IMR-90 (cell line): ENCODE results near the gene PEA15. TPM values are rescaled to one million over a fixed set of nuclear protein-coding genes. Genes with fewer than 3 reads are reported as not detected.

ENCODE experiments used
- ATAC-seq: fragments of 200-7000 bp; cut with Tn5 transposase; 2 replicates; pipeline ENCODE4 v1.9.1; 2020; ENCODE audit warnings: low read depth, mild to moderate bottlenecking, moderate library complexity
- BruUV-seq: library from RNA; stranded (reverse); fragments of 400-500 nt; replicated peaks from 2 replicates; lab custom pipeline; 2021; lab: Mats Ljungman, UMichigan
- CTCF ChIA-PET: fragments of 300-600 bp; formaldehyde crosslinking; extraction: SDS; loops from one replicate; lab custom pipeline; 2021; ENCODE audit warnings: antibody characterized with exemption; lab: Yijun Ruan, JAX
- POLR2A ChIA-PET: fragments of 300-600 bp; sonication (Branson Sonifier 250); formaldehyde crosslinking; loops from one replicate; lab custom pipeline; 2022; ENCODE audit warnings: antibody characterized with exemption; ENCODE audit not compliant: unreplicated experiment; lab: Charles Lee
- DNase-seq: peaks from one replicate; pipeline ENCODE4 v3.0.0; 2013
- H2AFZ ChIP-seq: replicated peaks from 2 replicates; pipeline ENCODE3; 2013; ENCODE audit warnings: low read length, mild to moderate bottlenecking; ENCODE audit not compliant: poor library complexity
- H2AK5ac ChIP-seq: 2 replicates; pipeline ENCODE4 v1.6.1; 2013; ENCODE audit warnings: low read depth, low read length, inconsistent platforms
- H2AK9ac ChIP-seq: replicated peaks from 2 replicates; pipeline ENCODE3; 2013; ENCODE audit warnings: mild to moderate bottlenecking, low read depth, low read length, moderate library complexity; ENCODE audit not compliant: poor library complexity
- H2BK120ac ChIP-seq: 2 replicates; pipeline ENCODE4 v1.6.1; 2013; ENCODE audit warnings: low read depth, low read length, inconsistent platforms
- H2BK15ac ChIP-seq: 3 replicates; pipeline ENCODE4 v1.6.1; 2013; ENCODE audit warnings: low read depth, low read length, inconsistent platforms
- H2BK20ac ChIP-seq: 2 replicates; pipeline ENCODE4 v1.6.1; 2013; ENCODE audit warnings: low read depth, mild to moderate bottlenecking, inconsistent platforms, low read length, moderate library complexity
- H2BK5ac ChIP-seq: 2 replicates; pipeline ENCODE4 v1.6.1; 2013; ENCODE audit warnings: mild to moderate bottlenecking, low read depth, low read length, inconsistent platforms; ENCODE audit not compliant: poor library complexity, severe bottlenecking
- H3K14ac ChIP-seq: replicated peaks from 2 replicates; pipeline ENCODE4 v1.6.1; 2013; ENCODE audit warnings: low read depth, low read length, inconsistent platforms
- H3K18ac ChIP-seq: 2 replicates; pipeline ENCODE4 v1.6.1; 2013; ENCODE audit warnings: low read depth, low read length, control low read depth
- H3K23ac ChIP-seq: 2 replicates; pipeline ENCODE4 v1.6.1; 2013; ENCODE audit warnings: low read depth, low read length, inconsistent platforms
- H3K27ac ChIP-seq: 2 replicates; pipeline ENCODE4 v1.5.1; 2013; ENCODE audit warnings: mild to moderate bottlenecking, control low read depth, low read length; ENCODE audit not compliant: insufficient read depth
- H3K27me3 ChIP-seq: 2 replicates; pipeline ENCODE4 v1.6.1; 2013; ENCODE audit warnings: low read length; ENCODE audit not compliant: control insufficient read depth, insufficient read depth
- H3K36me3 ChIP-seq: 2 replicates; pipeline ENCODE4 v1.6.1; 2013; ENCODE audit warnings: low read length, mixed read lengths; ENCODE audit not compliant: control insufficient read depth, insufficient read depth
- H3K4ac ChIP-seq: 2 replicates; pipeline ENCODE4 v1.6.1; 2013; ENCODE audit warnings: low read depth, low read length, inconsistent platforms
- H3K4me1 ChIP-seq: 2 replicates; pipeline ENCODE4 v1.6.1; 2013; ENCODE audit warnings: low read length, mixed read lengths; ENCODE audit not compliant: control insufficient read depth, insufficient read depth
- H3K4me2 ChIP-seq: 2 replicates; pipeline ENCODE4 v1.6.1; 2013; ENCODE audit warnings: low read depth, mild to moderate bottlenecking, control low read depth, low read length, moderate library complexity
- H3K4me3 ChIP-seq: 2 replicates; pipeline ENCODE4 v1.5.1; 2013; ENCODE audit warnings: low read depth, mild to moderate bottlenecking, control low read depth, low read length, moderate library complexity; ENCODE audit not compliant: insufficient read depth
- H3K56ac ChIP-seq: 2 replicates; pipeline ENCODE4 v1.6.1; 2013; ENCODE audit warnings: low read length, inconsistent platforms; ENCODE audit not compliant: insufficient read depth; ENCODE audit errors: extremely low read depth
- H3K79me1 ChIP-seq, 2 experiments: 2 replicates each; pipeline ENCODE4 v1.6.1; 2013; ENCODE audit warnings: low read length in 2 of 2, inconsistent platforms in 1 of 2, low read depth in 1 of 2
- H3K9ac ChIP-seq: 2 replicates; pipeline ENCODE4 v1.6.1; 2013; ENCODE audit warnings: low read depth, low read length, control low read depth
- H3K9me1 ChIP-seq: 2 replicates; pipeline ENCODE4 v1.6.1; 2013; ENCODE audit warnings: low read length, inconsistent platforms; ENCODE audit not compliant: insufficient read depth
- H3K9me3 ChIP-seq: 2 replicates; pipeline ENCODE4 v1.6.1; 2013; ENCODE audit warnings: low read length; ENCODE audit not compliant: control insufficient read depth, insufficient read depth
- H4K20me1 ChIP-seq: 2 replicates; pipeline ENCODE4 v1.6.1; 2013; ENCODE audit warnings: low read length, inconsistent platforms; ENCODE audit not compliant: insufficient read depth
- H4K5ac ChIP-seq: 2 replicates; pipeline ENCODE4 v1.6.1; 2013; ENCODE audit warnings: mild to moderate bottlenecking, low read depth, low read length, control low read depth
- H4K8ac ChIP-seq, 2 experiments: 2 replicates each; pipeline ENCODE4 v1.6.1; 2013; ENCODE audit warnings: low read depth in 2 of 2, low read length in 2 of 2, control low read depth in 1 of 2, inconsistent platforms in 1 of 2
- H4K91ac ChIP-seq: 2 replicates; pipeline ENCODE4 v1.6.1; 2013; ENCODE audit warnings: low read depth, low read length, inconsistent platforms; ENCODE audit not compliant: insufficient read depth
- BHLHE40 ChIP-seq: fragments of 150-350 bp; IDR thresholded peaks from 2 replicates; pipeline ENCODE4 v1.6.1; 2016; ENCODE audit warnings: mild to moderate bottlenecking, low read depth, low read length
- CEBPB ChIP-seq: IDR thresholded peaks from 2 replicates; pipeline ENCODE4 v1.6.1; 2012; ENCODE audit warnings: low read depth, low read length, improper control_type of control experiment
- CHD1 ChIP-seq: IDR thresholded peaks from 2 replicates; pipeline ENCODE4 v1.6.1; 2012; ENCODE audit warnings: low read depth, low read length, improper control_type of control experiment
- FOS ChIP-seq: fragments of 150-350 bp; IDR thresholded peaks from 2 replicates; pipeline ENCODE4 v1.6.1; 2016; ENCODE audit warnings: low read depth, low read length
- MAFK ChIP-seq: IDR thresholded peaks from 2 replicates; pipeline ENCODE4 v1.6.1; 2012; ENCODE audit warnings: low read depth, low read length, improper control_type of control experiment
- MAZ ChIP-seq: IDR thresholded peaks from 2 replicates; pipeline ENCODE4 v1.6.1; 2012; ENCODE audit warnings: low read depth, mild to moderate bottlenecking, low read length, improper control_type of control experiment, moderate library complexity, borderline replicate concordance
- MXI1 ChIP-seq: IDR thresholded peaks from 2 replicates; pipeline ENCODE4 v1.6.1; 2012; ENCODE audit warnings: low read depth, mild to moderate bottlenecking, low read length, moderate library complexity, borderline replicate concordance
- NFE2L2 ChIP-seq: fragments of 150-350 bp; IDR thresholded peaks from 2 replicates; pipeline ENCODE4 v1.6.1; 2016; ENCODE audit warnings: low read depth, mild to moderate bottlenecking, low read length
- POLR2A ChIP-seq: IDR thresholded peaks from 2 replicates; pipeline ENCODE4 v1.6.1; 2012; ENCODE audit warnings: mild to moderate bottlenecking, low read depth, low read length
- RAD21 ChIP-seq: IDR thresholded peaks from 2 replicates; pipeline ENCODE4 v1.6.1; 2012; ENCODE audit warnings: low read length, improper control_type of control experiment
- RCOR1 ChIP-seq: IDR thresholded peaks from 2 replicates; pipeline ENCODE4 v1.6.1; 2012; ENCODE audit warnings: mild to moderate bottlenecking, low read length, improper control_type of control experiment; ENCODE audit not compliant: insufficient replicate concordance
- RFX5 ChIP-seq: IDR thresholded peaks from 2 replicates; pipeline ENCODE4 v1.8.0; 2012; ENCODE audit warnings: low read depth, mild to moderate bottlenecking, low read length, moderate library complexity
- SMC3 ChIP-seq: fragments of 150-350 bp; IDR thresholded peaks from 2 replicates; pipeline ENCODE4 v1.6.1; 2016; ENCODE audit warnings: low read depth, mild to moderate bottlenecking, antibody characterized with exemption, low read length, moderate library complexity
- USF2 ChIP-seq: fragments of 150-350 bp; IDR thresholded peaks from 2 replicates; pipeline ENCODE4 v1.6.1; 2017; ENCODE audit warnings: mild to moderate bottlenecking, antibody characterized with exemption, low read length, low read depth
- dilution Hi-C: fragments of 300-500 bp; cut with HindIII; formaldehyde crosslinking; loops from one replicate; pipeline ENCODE4 v1.14.3; 2018; ENCODE audit warnings: low sequenced_read_pairs; ENCODE audit not compliant: unreplicated experiment
- in situ Hi-C: fragments of 300-500 bp; cut with MboI; formaldehyde crosslinking; loops from 3 replicates; pipeline ENCODE4 v1.14.3; 2019; ENCODE audit warnings: low sequenced_read_pairs, inconsistent platforms, mixed read lengths
- intact Hi-C: fragments of 100-400 bp; cut with micrococcal nuclease; formaldehyde crosslinking; loops from 2 replicates; pipeline ENCODE4 v1.10.0; 2022
- polyA plus RNA-seq, 3 experiments: library from polyadenylated mRNA; depleted of rRNA; stranded (reverse); fragments of >200 nt; gene quantifications; 2 replicates each; pipeline ENCODE4 v1.2.3, GENCODE V29; 2012; ENCODE audit warnings: low replicate concordance in 1 of 3
- total RNA-seq: library from RNA; depleted of rRNA; stranded (reverse); fragments of >200 nt; gene quantifications from 2 replicates; pipeline ENCODE4 v1.2.3, GENCODE V29; 2012
- TF ChIP-seq, protein P1 (sequence below): conservative IDR thresholded peaks from 2 replicates; pipeline ENCODE4 v1.5.1; 2012; ENCODE audit warnings: mild to moderate bottlenecking, low read depth, low read length, improper control_type of control experiment
- TF ChIP-seq, protein P2 (sequence below): fragments of 150-350 bp; IDR thresholded peaks from 2 replicates; pipeline ENCODE4 v1.6.1; 2016; ENCODE audit warnings: low read depth, mild to moderate bottlenecking, low read length, moderate library complexity, borderline replicate concordance

The PEA15 gene
- total and polyA plus RNA-seq, 2 of the 4 experiments (the other 2 are of a cell fraction) = 296 to 754 TPM

- H4K91ac ChIP-seq = no peak overlapping the region
- H3K9ac ChIP-seq = no peak overlapping the region
- TF ChIP-seq RAD21 (no peak), NFE2L2 (no peak), BHLHE40 (no peak), CEBPB (no peak), SMC3 (no peak), MAZ (no peak), RFX5 (no peak), MXI1 (no peak), RCOR1 (no peak), USF2 (no peak), FOS (no peak), CHD1 (no peak), POLR2A (no peak), MAFK (no peak)
- TF ChIP-seq, protein P1, sequence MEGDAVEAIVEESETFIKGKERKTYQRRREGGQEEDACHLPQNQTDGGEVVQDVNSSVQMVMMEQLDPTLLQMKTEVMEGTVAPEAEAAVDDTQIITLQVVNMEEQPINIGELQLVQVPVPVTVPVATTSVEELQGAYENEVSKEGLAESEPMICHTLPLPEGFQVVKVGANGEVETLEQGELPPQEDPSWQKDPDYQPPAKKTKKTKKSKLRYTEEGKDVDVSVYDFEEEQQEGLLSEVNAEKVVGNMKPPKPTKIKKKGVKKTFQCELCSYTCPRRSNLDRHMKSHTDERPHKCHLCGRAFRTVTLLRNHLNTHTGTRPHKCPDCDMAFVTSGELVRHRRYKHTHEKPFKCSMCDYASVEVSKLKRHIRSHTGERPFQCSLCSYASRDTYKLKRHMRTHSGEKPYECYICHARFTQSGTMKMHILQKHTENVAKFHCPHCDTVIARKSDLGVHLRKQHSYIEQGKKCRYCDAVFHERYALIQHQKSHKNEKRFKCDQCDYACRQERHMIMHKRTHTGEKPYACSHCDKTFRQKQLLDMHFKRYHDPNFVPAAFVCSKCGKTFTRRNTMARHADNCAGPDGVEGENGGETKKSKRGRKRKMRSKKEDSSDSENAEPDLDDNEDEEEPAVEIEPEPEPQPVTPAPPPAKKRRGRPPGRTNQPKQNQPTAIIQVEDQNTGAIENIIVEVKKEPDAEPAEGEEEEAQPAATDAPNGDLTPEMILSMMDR = no peak
- TF ChIP-seq, protein P2, sequence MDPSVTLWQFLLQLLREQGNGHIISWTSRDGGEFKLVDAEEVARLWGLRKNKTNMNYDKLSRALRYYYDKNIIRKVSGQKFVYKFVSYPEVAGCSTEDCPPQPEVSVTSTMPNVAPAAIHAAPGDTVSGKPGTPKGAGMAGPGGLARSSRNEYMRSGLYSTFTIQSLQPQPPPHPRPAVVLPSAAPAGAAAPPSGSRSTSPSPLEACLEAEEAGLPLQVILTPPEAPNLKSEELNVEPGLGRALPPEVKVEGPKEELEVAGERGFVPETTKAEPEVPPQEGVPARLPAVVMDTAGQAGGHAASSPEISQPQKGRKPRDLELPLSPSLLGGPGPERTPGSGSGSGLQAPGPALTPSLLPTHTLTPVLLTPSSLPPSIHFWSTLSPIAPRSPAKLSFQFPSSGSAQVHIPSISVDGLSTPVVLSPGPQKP = no peak
- H3K4ac ChIP-seq = no peak overlapping the region
- no peak overlapping the region for H3K18ac ChIP-seq
- no peak overlapping the region for H3K56ac ChIP-seq
- H4K20me1 ChIP-seq = peaks cover 20% of the 10 kb centered on the region
- H3K9me1 ChIP-seq = no peaks in the 10 kb centered on the region
- H3K79me1 ChIP-seq = peaks cover 26 to 49% of the 10 kb centered on the region in 2 experiments
- H2AK9ac ChIP-seq = no peak overlapping the region
- H2AFZ ChIP-seq = no peak overlapping the region
- H3K4me2 ChIP-seq = no peak overlapping the region
- in situ Hi-C loops = no loop called here
- H2BK20ac ChIP-seq = no peak overlapping the region
- H4K8ac ChIP-seq = no peak overlapping the region
- no peak overlapping the region for H3K14ac ChIP-seq
- H3K36me3 ChIP-seq = peaks cover 19% of the 10 kb centered on the region
- H2BK5ac ChIP-seq = no peak overlapping the region
- H3K27ac ChIP-seq = no peak overlapping the region
- H3K27me3 ChIP-seq = no peaks in the 10 kb centered on the region
- no peak overlapping the region for H2BK120ac ChIP-seq
- no peak overlapping the region for H3K23ac ChIP-seq
- ChIA-PET CTCF (interaction anchor here (1.0 to 3.0 kb wide), 8 partner anchors 9 to 142 kb away, joined by 3 to 22 read pairs (median 4); no protein-coding TSS in a partner anchor), POLR2A (interaction anchor here (0.6 kb wide), 1 partner anchor 107 kb away, joined by 3 read pairs; no protein-coding TSS in a partner anchor)
- no peak overlapping the region for H2AK5ac ChIP-seq
- no peak overlapping the region for H4K5ac ChIP-seq
- dilution Hi-C loops = no loop called here
- ATAC-seq (no peak), DNase-seq (no peak)
- H3K4me3 ChIP-seq = no peak overlapping the region
- H3K4me1 ChIP-seq = peaks cover 2% of the 10 kb centered on the region; the same call in 1 of the 2 replicates
- no peaks in the 10 kb centered on the region for H3K9me3 ChIP-seq
- no TSS peak for BruUV-seq
- no peak overlapping the region for H2BK15ac ChIP-seq
- intact Hi-C loops = loop anchor here (5.0 kb wide), 1 partner anchor 94 kb away; no protein-coding TSS in a partner anchor
Observed at GRCh38 chr1:160243767-160244166, 38.6 kb downstream of the PEA15 start.
